K562 (cell line): ENCODE results near the gene SPOCD1. TPM values are rescaled to one million over a fixed set of nuclear protein-coding genes. Genes with fewer than 3 reads are reported as not detected.

Experiments
- ARNT ChIP-seq, 2 experiments: fragments of 450-650 bp; IDR thresholded peaks; 2 replicates each; pipeline ENCODE4 v1.6.1; 2016; ENCODE audit warnings: mild to moderate bottlenecking in 1 of 2
- DEAF1 ChIP-seq: fragments of 450-650 bp; formaldehyde crosslinking; IDR thresholded peaks from 2 replicates; pipeline ENCODE4 v1.4.0; 2020; ENCODE audit warnings: mild to moderate bottlenecking, moderate library complexity
- HDAC6 ChIP-seq: IDR thresholded peaks from 2 replicates; pipeline ENCODE4 v1.6.1; 2012; ENCODE audit warnings: low read depth, mild to moderate bottlenecking, control low read depth, inconsistent platforms, low read length, moderate library complexity
- MEF2A ChIP-seq: IDR thresholded peaks from 2 replicates; pipeline ENCODE4 v1.6.1; 2011; ENCODE audit warnings: low read depth, mild to moderate bottlenecking, low read length, moderate library complexity; ENCODE audit not compliant: control insufficient read depth
- TEAD4 ChIP-seq, 2 experiments: sonication (generic) in 1 of 2; formaldehyde crosslinking in 1 of 2; IDR thresholded peaks; 2 replicates each; pipeline versions ENCODE4 v1.6.1 to v1.8.0; 2012 to 2022; ENCODE audit warnings: borderline replicate concordance in 1 of 2, inconsistent platforms in 1 of 2, low read length in 1 of 2, mild to moderate bottlenecking in 1 of 2, missing genetic modification reagents in 1 of 2
- ZNF449 ChIP-seq: fragments of 250-450 bp; sonication (Bioruptor Pico); IDR thresholded peaks from 2 replicates; pipeline ENCODE4 v1.8.0; 2022; ENCODE audit warnings: moderate library complexity, mild to moderate bottlenecking, inconsistent platforms
- polyA plus RNA-seq, 8 experiments: library from polyadenylated mRNA; depleted of rRNA in 4 of 8; stranded (reverse) in 5 of 8; unstranded in 3 of 8; fragments of >200 nt; fragmentation: Nextera tagmentation in 2 of 8; fragmentation: Illumina TruSeq in 1 of 8; extraction: Ambion mirVana in 2 of 8; extraction: Trizol in 1 of 8; gene quantifications; 2 replicates each; pipeline versions ENCODE4 v1.2.1 to v1.2.3, GENCODE V29; 2011 to 2014; ENCODE audit warnings: inconsistent platforms in 1 of 8, missing spikeins in 1 of 8
- total RNA-seq, 7 experiments: library from RNA; depleted of rRNA in 6 of 7; stranded (reverse); fragments of >200 nt in 6 of 7; fragmentation: Illumina TruSeq in 2 of 7; extraction: Trizol in 2 of 7; gene quantifications; 2 replicates each; pipeline versions ENCODE4 v1.2.1 to v1.2.3, GENCODE V29; 2011 to 2021; ENCODE audit warnings: low replicate concordance in 1 of 7
- TF ChIP-seq, protein P1 (sequence below): IDR thresholded peaks from 3 replicates; pipeline ENCODE4 v1.6.1; 2011; ENCODE audit warnings: borderline replicate concordance, mild to moderate bottlenecking, moderate library complexity; ENCODE audit not compliant: insufficient read length; ENCODE audit errors: extremely low read depth

Gene SPOCD1
- total and polyA plus RNA-seq, 9 of the 15 experiments (the other 6 are each of a cell fraction or from before 2014, with no cell fraction given) = 0.03 to 0.71 (median 0.26) TPM; not detected in 1

DNA sequence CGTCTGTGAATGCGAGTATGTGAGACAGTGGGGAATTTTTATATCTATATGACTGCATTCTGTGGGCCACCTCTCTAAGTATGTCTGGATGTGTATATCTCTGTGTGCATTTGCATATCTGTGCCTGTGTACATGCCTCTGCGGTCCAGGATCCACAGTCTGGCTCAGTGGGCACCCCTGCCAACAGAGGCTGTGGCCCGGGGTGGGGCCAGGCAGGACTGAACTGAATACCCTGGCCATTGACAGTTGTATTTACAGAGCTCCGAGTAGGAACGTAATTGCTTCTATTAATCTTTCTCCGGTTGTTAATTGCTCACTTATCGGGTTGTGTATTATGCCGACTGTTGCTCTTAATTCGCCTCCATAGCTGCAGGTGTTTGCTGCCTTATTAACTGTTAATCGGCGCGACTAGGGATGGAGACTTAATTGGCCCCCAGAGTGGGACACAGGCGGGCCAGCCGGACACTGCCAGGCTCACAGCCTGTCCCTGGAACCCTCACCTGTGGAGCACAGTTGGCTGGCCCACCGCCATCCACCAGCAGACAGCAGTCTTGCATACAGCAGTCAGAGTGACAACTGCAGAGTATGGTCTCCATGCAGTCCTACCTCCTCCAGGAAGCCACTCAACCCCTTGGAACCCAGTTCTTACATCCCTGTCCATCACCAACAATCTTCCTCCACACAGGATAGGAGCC is 29.3 kb downstream of the SPOCD1 start (continued):
- TF ChIP-seq ZNF449 = no peak
- TF ChIP-seq MEF2A = no peak
- no peak for TF ChIP-seq DEAF1
- no peak for TF ChIP-seq ARNT (IDR thresholded peaks at IDR 0.05)
- TF ChIP-seq, protein P1, sequence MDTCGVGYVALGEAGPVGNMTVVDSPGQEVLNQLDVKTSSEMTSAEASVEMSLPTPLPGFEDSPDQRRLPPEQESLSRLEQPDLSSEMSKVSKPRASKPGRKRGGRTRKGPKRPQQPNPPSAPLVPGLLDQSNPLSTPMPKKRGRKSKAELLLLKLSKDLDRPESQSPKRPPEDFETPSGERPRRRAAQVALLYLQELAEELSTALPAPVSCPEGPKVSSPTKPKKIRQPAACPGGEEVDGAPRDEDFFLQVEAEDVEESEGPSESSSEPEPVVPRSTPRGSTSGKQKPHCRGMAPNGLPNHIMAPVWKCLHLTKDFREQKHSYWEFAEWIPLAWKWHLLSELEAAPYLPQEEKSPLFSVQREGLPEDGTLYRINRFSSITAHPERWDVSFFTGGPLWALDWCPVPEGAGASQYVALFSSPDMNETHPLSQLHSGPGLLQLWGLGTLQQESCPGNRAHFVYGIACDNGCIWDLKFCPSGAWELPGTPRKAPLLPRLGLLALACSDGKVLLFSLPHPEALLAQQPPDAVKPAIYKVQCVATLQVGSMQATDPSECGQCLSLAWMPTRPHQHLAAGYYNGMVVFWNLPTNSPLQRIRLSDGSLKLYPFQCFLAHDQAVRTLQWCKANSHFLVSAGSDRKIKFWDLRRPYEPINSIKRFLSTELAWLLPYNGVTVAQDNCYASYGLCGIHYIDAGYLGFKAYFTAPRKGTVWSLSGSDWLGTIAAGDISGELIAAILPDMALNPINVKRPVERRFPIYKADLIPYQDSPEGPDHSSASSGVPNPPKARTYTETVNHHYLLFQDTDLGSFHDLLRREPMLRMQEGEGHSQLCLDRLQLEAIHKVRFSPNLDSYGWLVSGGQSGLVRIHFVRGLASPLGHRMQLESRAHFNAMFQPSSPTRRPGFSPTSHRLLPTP = no peak
- no peak for TF ChIP-seq TEAD4 (IDR thresholded peaks at IDR 0.05; ENCODE audit: low read length)
- no peak for TF ChIP-seq TEAD4 (CRISPR knock-in tag; IDR thresholded peaks at IDR 0.05; ENCODE audit: borderline replicate concordance)
- TF ChIP-seq HDAC6 = no peak
- TF ChIP-seq, all 486 proteins: peak for 0
